ENCODE results near the gene CELF1. TPM values are rescaled to one million over a fixed set of nuclear protein-coding genes. Genes with fewer than 3 reads are reported as not detected.
A peak's percentile ranks its signal among the peaks of the same experiment; 100 is the strongest.
"Not testable (repeated sequence)": the region's sequence is repeated elsewhere in the genome, so short reads cannot be mapped to it uniquely, and the experiment has no call there.

The CELF1 gene
- polyA plus RNA-seq, 1 of the 3 experiments (the other 2 are of a cell fraction): 47.5 TPM

GRCh38 chr11:47550288-47551047 is 2.5 kb downstream of the CELF1 start:
- CTCF ChIA-PET: no interaction called here
- peaks cover 62% of the 10 kb centered on the region for H4K20me1 ChIP-seq (ENCODE audit: insufficient read depth)
- H3K9me3 ChIP-seq: no peaks in the 10 kb centered on the region
- no peak for TF ChIP-seq EP300 (IDR thresholded peaks at IDR 0.05; ENCODE audit: borderline replicate concordance in 1 of 2, low read depth in 1 of 2, low read length in 1 of 2)
- no peak for TF ChIP-seq TEAD4 (IDR thresholded peaks at IDR 0.05; ENCODE audit: borderline replicate concordance, insufficient read depth)
- TF ChIP-seq MAX (IDR thresholded peaks at IDR 0.05; ENCODE audit: low read depth): no peak
- TF ChIP-seq RXRA (IDR thresholded peaks at IDR 0.05; ENCODE audit: borderline replicate concordance, low read depth): no peak
- H3K9ac ChIP-seq: no peak overlapping the region
- H3F3A ChIP-seq (replicated peaks; ENCODE audit: insufficient read depth): peaks cover 25% of the 10 kb centered on the region
- H3K79me2 ChIP-seq (ENCODE audit: insufficient read depth): peaks cover 77% of the 10 kb centered on the region
- peak overlapping the region; percentile 84; the same call in 1 of the 2 replicates for H3K4me2 ChIP-seq
- no peak for DNase-seq
- H3K36me3 ChIP-seq (replicated peaks in 1 of 2; ENCODE audit: control insufficient read depth in 1 of 2, insufficient read depth in 2 of 2, low read length in 1 of 2): peaks cover 2 to 32% of the 10 kb centered on the region in 2 experiments
- POLR2A ChIA-PET: no interaction called here
- H3K4me3 ChIP-seq (ENCODE audit: low read depth in 2 of 2, low read length in 1 of 2): no peak overlapping the region; a peak in 1 of 4 replicates
- H2AFZ ChIP-seq (ENCODE audit: low read depth): no peak overlapping the region
- H3K9me2 ChIP-seq: no peaks in the 10 kb centered on the region
- H3K4me1 ChIP-seq (ENCODE audit: control insufficient read depth in 1 of 2, insufficient read depth in 2 of 2, low read depth in 1 of 2, low read length in 1 of 2): peaks cover 3 to 27% of the 10 kb centered on the region in 2 experiments; a peak in 2 of 4 replicates
- no peaks in the 10 kb centered on the region for H3K27me3 ChIP-seq (ENCODE audit: insufficient read depth)
- WGBS (ENCODE audit: low lambda C conversion rate): 85% methylated on average over 10 of the region's 10 CpGs
- H3K27ac ChIP-seq (ENCODE audit: low read depth in 2 of 2, low read length in 1 of 2): no peak overlapping the region; a peak in 1 of 4 replicates

- H3K9ac ChIP-seq; CTCF ChIA-PET; H3K27me3 ChIP-seq (ENCODE audit: insufficient read depth); H2AFZ ChIP-seq (ENCODE audit: low read depth); H3K4me3 ChIP-seq (ENCODE audit: low read depth in 2 of 2, low read length in 1 of 2); DNase-seq; H3K9me3 ChIP-seq; POLR2A ChIA-PET; H3K9me2 ChIP-seq; H3K27ac ChIP-seq (ENCODE audit: low read depth in 2 of 2, low read length in 1 of 2); H3K4me2 ChIP-seq: not testable (repeated sequence)
- Histone ChIP-seq H3K36me3 (replicated peaks in 1 of 2; ENCODE audit: control insufficient read depth in 1 of 2, insufficient read depth in 2 of 2, low read length in 1 of 2) (peaks cover 2 to 32% of the 10 kb centered on the region in 2 experiments), H3K79me2 (ENCODE audit: insufficient read depth) (peaks cover 100% of the 10 kb centered on the region), H4K20me1 (ENCODE audit: insufficient read depth) (peaks cover 98% of the 10 kb centered on the region), H3F3A (replicated peaks; ENCODE audit: insufficient read depth) (peaks cover 26% of the 10 kb centered on the region), H3K4me1 (ENCODE audit: control insufficient read depth in 1 of 2, insufficient read depth in 2 of 2, low read depth in 1 of 2, low read length in 1 of 2) (peaks cover 3 to 33% of the 10 kb centered on the region in 2 experiments; a peak in 2 of 4 replicates)
- 88% methylated on average over 5 of the region's 7 CpGs for WGBS (ENCODE audit: low lambda C conversion rate)
Measured at GRCh38 chr11:47546274-47546673, 6.7 kb downstream of the CELF1 start.

GRCh38 chr11:47545298-47545697 is 7.6 kb downstream of the CELF1 start:
- ChIA-PET CTCF (no interaction called here), POLR2A (no interaction called here)

More at GRCh38 chr11:47545298-47545697, 7.6 kb downstream of the CELF1 start:
- Histone ChIP-seq H3K4me1 (ENCODE audit: control insufficient read depth in 1 of 2, insufficient read depth in 2 of 2, low read depth in 1 of 2, low read length in 1 of 2) (peaks cover 2 to 32% of the 10 kb centered on the region in 2 experiments; a peak in 2 of 4 replicates), H3K27ac (ENCODE audit: low read depth in 2 of 2, low read length in 1 of 2) (no peak overlapping the region), H4K20me1 (ENCODE audit: insufficient read depth) (peaks cover 98% of the 10 kb centered on the region), H2AFZ (ENCODE audit: low read depth) (no peak overlapping the region), H3K4me2 (no peak overlapping the region), H3K9me3 (no peaks in the 10 kb centered on the region), H3K9ac (no peak overlapping the region), H3K79me2 (ENCODE audit: insufficient read depth) (peaks cover 100% of the 10 kb centered on the region), H3K9me2 (no peaks in the 10 kb centered on the region), H3F3A (replicated peaks; ENCODE audit: insufficient read depth) (peaks cover 36% of the 10 kb centered on the region), H3K36me3 (replicated peaks in 1 of 2; ENCODE audit: control insufficient read depth in 1 of 2, insufficient read depth in 2 of 2, low read length in 1 of 2) (peaks cover 0 to 25% of the 10 kb centered on the region in 2 experiments), H3K27me3 (ENCODE audit: insufficient read depth) (no peaks in the 10 kb centered on the region), H3K4me3 (ENCODE audit: low read depth in 2 of 2, low read length in 1 of 2) (no peak overlapping the region)
- WGBS (ENCODE audit: low lambda C conversion rate): 97% methylated on average over 6 of the region's 6 CpGs
- DNase-seq: no peak
- TF ChIP-seq TAF1 (IDR thresholded peaks at IDR 0.05; ENCODE audit: borderline replicate concordance, low read depth, low read length) (no peak), FOXJ3 (CRISPR knock-in tag; IDR thresholded peaks at IDR 0.05) (no peak), GATA2 (CRISPR knock-in tag; IDR thresholded peaks at IDR 0.05) (no peak), GABPA (IDR thresholded peaks at IDR 0.05; ENCODE audit: low read depth) (no peak), MAX (IDR thresholded peaks at IDR 0.05; ENCODE audit: low read depth) (no peak), NRF1 (IDR thresholded peaks at IDR 0.05; ENCODE audit: low read depth, low read length) (no peak), RAD21 (IDR thresholded peaks at IDR 0.05; ENCODE audit: low read length) (no peak), FOXM1 (IDR thresholded peaks at IDR 0.05; ENCODE audit: low read depth) (no peak), USF1 (IDR thresholded peaks at IDR 0.05; ENCODE audit: borderline replicate concordance, low read depth) (no peak), NFIC (IDR thresholded peaks at IDR 0.05; ENCODE audit: borderline replicate concordance) (no peak), POLR2AphosphoS5 (IDR thresholded peaks at IDR 0.05; ENCODE audit: low read depth, low read length) (no peak), SIN3A (IDR thresholded peaks at IDR 0.05; ENCODE audit: borderline replicate concordance, low read depth, low read length) (no peak), EZH2phosphoT487 (IDR thresholded peaks at IDR 0.05; ENCODE audit: borderline replicate concordance, low read depth) (no peak), JUND (IDR thresholded peaks at IDR 0.05) (no peak), RXRA (IDR thresholded peaks at IDR 0.05; ENCODE audit: borderline replicate concordance, low read depth) (no peak), MEF2A (IDR thresholded peaks at IDR 0.05; ENCODE audit: borderline replicate concordance, low read depth) (no peak)
